Upper lobe of left lung (tissue), 4 donors: ENCODE results near the gene KIF4A.

Experiments used
- POLR2A ChIP-seq, 4 donors: fragments of 450-650 bp; IDR thresholded peaks; one replicate each; pipeline ENCODE4 v1.5.1; 2016 to 2017; ENCODE audit warnings: antibody characterized with exemption in 4 of 4, mild to moderate bottlenecking in 2 of 4
- POLR2AphosphoS5 ChIP-seq, 2 donors: sonication (generic); formaldehyde crosslinking; IDR thresholded peaks; one replicate each; pipeline ENCODE4 v1.5.1; 2017; ENCODE audit warnings: antibody characterized with exemption in 2 of 2

DNA sequence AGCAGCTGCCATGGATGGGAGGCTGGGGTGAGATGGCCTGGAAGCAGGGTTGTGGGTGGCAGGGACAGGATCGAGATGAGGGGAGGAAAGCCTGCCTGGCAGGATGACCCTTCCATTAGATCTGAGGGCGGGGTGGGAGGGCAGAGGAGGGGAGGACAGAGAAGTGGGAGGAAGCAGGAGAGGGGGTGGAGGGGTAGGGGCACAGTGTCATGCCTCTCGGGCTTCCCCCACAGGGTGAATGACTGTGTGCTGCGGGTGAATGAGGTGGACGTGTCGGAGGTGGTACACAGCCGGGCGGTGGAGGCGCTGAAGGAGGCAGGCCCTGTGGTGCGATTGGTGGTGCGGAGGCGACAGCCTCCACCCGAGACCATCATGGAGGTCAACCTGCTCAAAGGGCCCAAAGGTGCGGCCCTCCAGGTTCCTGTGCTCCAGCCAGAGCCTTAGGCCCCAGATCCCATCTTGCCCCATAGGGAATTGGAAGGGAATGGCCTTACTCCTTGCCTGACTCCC lies 159.6 kb downstream of the KIF4A start:
- TF ChIP-seq POLR2A (IDR thresholded peaks at IDR 0.05) (no peak), POLR2AphosphoS5 (IDR thresholded peaks at IDR 0.05) (no peak)
